ENCODE results near the gene SLC35F6. TPM values are rescaled to one million over a fixed set of nuclear protein-coding genes. Genes with fewer than 3 reads are reported as not detected.

SLC35F6 gene
- total and polyA plus RNA-seq, 2 donors (not counting 3 experiments of a cell fraction or from before 2014, with no cell fraction given): 34.6 to 39.8 TPM

GRCh38 chr2:26811261-26811660, 47.2 kb downstream of the SLC35F6 start:
- Histone ChIP-seq H3K9ac (replicated peaks; ENCODE audit: extremely low read depth, insufficient read depth, low read length) (no peak overlapping the region), H3K36me3 (ENCODE audit: control insufficient read depth in 2 of 2, extremely low read depth in 1 of 2, insufficient read depth in 2 of 2, low read length in 2 of 2) (no peaks in the 10 kb centered on the region), H3K27ac (ENCODE audit: insufficient read depth, low read depth, low read length) (no peak overlapping the region), H2AFZ (ENCODE audit: low read depth, low read length) (no peak overlapping the region), H4K20me1 (replicated peaks; ENCODE audit: control insufficient read depth, extremely low read depth, insufficient read depth, low read length) (no peaks in the 10 kb centered on the region), H3K79me2 (ENCODE audit: control insufficient read depth, insufficient read depth, low read length) (no peaks in the 10 kb centered on the region), H3K27me3 (ENCODE audit: control insufficient read depth in 2 of 2, insufficient read depth in 2 of 2, low read length in 2 of 2) (peaks cover 4% of the 10 kb centered on the region in 2 experiments), H3K4me1 (ENCODE audit: control insufficient read depth, extremely low read depth, insufficient read depth, low read length) (no peaks in the 10 kb centered on the region), H3K4me2 (ENCODE audit: insufficient read depth, low read length) (no peak overlapping the region), H3K9me1 (replicated peaks; ENCODE audit: control insufficient read depth, extremely low read depth, insufficient read depth, low read length) (no peaks in the 10 kb centered on the region), H3K9me3 (replicated peaks; ENCODE audit: control insufficient read depth, insufficient read depth, low read length) (no peaks in the 10 kb centered on the region), H3K4me3 (replicated peaks in 1 of 3; ENCODE audit: insufficient read depth in 1 of 3, low read depth in 1 of 3, low read length in 3 of 3) (no peak overlapping the region)
- no peak for DNase-seq (ENCODE audit: low read depth, low spot score)
- CTCF ChIA-PET: no interaction called here
- dilution Hi-C loops (cut with MboI; ENCODE audit: extremely low pct_ligation_motif_present, low sequenced_read_pairs): no loop called here
- no peak for TF ChIP-seq MAX (IDR thresholded peaks at IDR 0.05; ENCODE audit: insufficient read depth, insufficient read length)
- POLR2A ChIA-PET: no interaction called here
- FAIRE-seq: no peak
- BruUV-seq (replicated peaks): no TSS peak
- intact Hi-C loops (cut with micrococcal nuclease): no loop called here

- Histone ChIP-seq H3K9me3 (replicated peaks; ENCODE audit: control insufficient read depth, insufficient read depth, low read length) (no peaks in the 10 kb centered on the region), H3K27ac (ENCODE audit: insufficient read depth, low read depth, low read length) (no peak overlapping the region), H3K4me1 (ENCODE audit: control insufficient read depth, extremely low read depth, insufficient read depth, low read length) (no peaks in the 10 kb centered on the region), H4K20me1 (replicated peaks; ENCODE audit: control insufficient read depth, extremely low read depth, insufficient read depth, low read length) (no peaks in the 10 kb centered on the region), H3K9ac (replicated peaks; ENCODE audit: extremely low read depth, insufficient read depth, low read length) (no peak overlapping the region), H2AFZ (ENCODE audit: low read depth, low read length) (no peak overlapping the region), H3K9me1 (replicated peaks; ENCODE audit: control insufficient read depth, extremely low read depth, insufficient read depth, low read length) (no peaks in the 10 kb centered on the region), H3K36me3 (ENCODE audit: control insufficient read depth in 2 of 2, extremely low read depth in 1 of 2, insufficient read depth in 2 of 2, low read length in 2 of 2) (no peaks in the 10 kb centered on the region), H3K27me3 (ENCODE audit: control insufficient read depth in 2 of 2, insufficient read depth in 2 of 2, low read length in 2 of 2) (peaks cover 4% of the 10 kb centered on the region in 2 experiments), H3K4me3 (replicated peaks in 1 of 3; ENCODE audit: insufficient read depth in 1 of 3, low read depth in 1 of 3, low read length in 3 of 3) (no peak overlapping the region), H3K4me2 (ENCODE audit: insufficient read depth, low read length) (no peak overlapping the region), H3K79me2 (ENCODE audit: control insufficient read depth, insufficient read depth, low read length) (no peaks in the 10 kb centered on the region)
- dilution Hi-C loops (cut with MboI; ENCODE audit: extremely low pct_ligation_motif_present, low sequenced_read_pairs): no loop called here
- no peak for DNase-seq (ENCODE audit: low read depth, low spot score)
- TF ChIP-seq EZH2 (IDR thresholded peaks at IDR 0.05; ENCODE audit: borderline replicate concordance, low read depth, low read length, severe bottlenecking): no peak
- no peak for TF ChIP-seq CTCF (IDR thresholded peaks at IDR 0.05; ENCODE audit: extremely low read depth in 1 of 2, insufficient read depth in 1 of 2, low read depth in 1 of 2, low read length in 2 of 2)
- no peak for TF ChIP-seq GATA2 (IDR thresholded peaks at IDR 0.05; ENCODE audit: insufficient read depth, insufficient read length, low read depth, low read length)
- no peak for TF ChIP-seq FOS (IDR thresholded peaks at IDR 0.05; ENCODE audit: borderline replicate concordance, insufficient read depth, low read length)
- no peak for TF ChIP-seq JUN (IDR thresholded peaks at IDR 0.05; ENCODE audit: borderline replicate concordance, insufficient read depth, insufficient read length, low read depth)
- TF ChIP-seq MAX (IDR thresholded peaks at IDR 0.05; ENCODE audit: insufficient read depth, insufficient read length): no peak
- TF ChIP-seq POLR2A (IDR thresholded peaks at IDR 0.05; ENCODE audit: low read depth, low read length): no peak
- TF ChIP-seq POLR2AphosphoS5 (IDR thresholded peaks at IDR 0.05; ENCODE audit: insufficient read depth, low read depth, low read length): no peak
- TF ChIP-seq MYC (IDR thresholded peaks at IDR 0.05; ENCODE audit: low read depth, low read length): no peak
- ChIA-PET CTCF (interaction anchor here (0.6 kb wide), 1 partner anchor 577 kb away, joined by 3 read pairs; no protein-coding TSS in a partner anchor), POLR2A (no interaction called here)
- no TSS peak for BruUV-seq (replicated peaks)
- intact Hi-C loops (cut with micrococcal nuclease): no loop called here
- no peak for FAIRE-seq
Observed at GRCh38 chr2:26811791-26812694, 48.0 kb downstream of the SLC35F6 start.

Measured in endothelial cell of umbilical vein (primary cell).